ENCODE data around the gene FUT9. TPM values are rescaled to one million over a fixed set of nuclear protein-coding genes. Genes with fewer than 3 reads are reported as not detected.

FUT9 gene
- total and polyA plus RNA-seq, 2 of the 8 experiments (the other 6 are each of a cell fraction or from before 2014, with no cell fraction given): 0.85 to 4.9 TPM

DNA sequence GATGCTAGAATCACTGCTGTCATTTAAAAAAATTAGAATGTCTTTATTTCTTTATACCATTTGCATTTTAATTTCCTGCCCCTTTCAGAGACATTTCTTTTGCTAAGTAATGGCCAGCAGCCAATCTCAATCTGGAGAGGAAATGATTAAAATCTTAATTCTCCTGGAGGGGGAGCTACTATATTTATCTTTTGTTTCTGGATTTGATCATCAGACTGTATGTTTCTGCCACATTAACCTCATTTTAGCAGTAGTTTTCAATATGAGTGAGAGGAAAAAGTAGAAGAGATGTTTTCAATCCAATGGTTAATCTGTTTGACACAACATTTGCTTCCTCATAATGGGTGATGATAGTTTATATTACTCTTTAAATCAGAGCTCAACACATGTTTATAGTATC lies 138.0 kb downstream of the FUT9 start (continued):
- TF ChIP-seq BACH1 (IDR thresholded peaks at IDR 0.05; ENCODE audit: low read length) (no peak), GTF2F1 (IDR thresholded peaks at IDR 0.05; ENCODE audit: borderline replicate concordance, low read depth, low read length) (no peak)
